Liver (tissue), 9 donors: ENCODE data around the gene MTHFD2L. TPM values are rescaled to one million over a fixed set of nuclear protein-coding genes. Genes with fewer than 3 reads are reported as not detected.

ENCODE experiments used
- DNase-seq: peaks from one replicate; pipeline ENCODE4 v3.0.0-alpha.2; 2017; ENCODE audit warnings: low spot score
- H3K27ac ChIP-seq, 2 donors: one replicate each; pipeline ENCODE4 v1.7.0; 2013; ENCODE audit warnings: inconsistent platforms in 2 of 2, low read length in 2 of 2, control low read depth in 1 of 2, low read depth in 1 of 2, mild to moderate bottlenecking in 1 of 2
- H3K27me3 ChIP-seq, 4 donors: one replicate each; pipeline versions ENCODE4 v1.6.1 to v1.7.0; 2013; ENCODE audit warnings: low read length in 3 of 4, inconsistent platforms in 1 of 4, mild to moderate bottlenecking in 1 of 4, moderate library complexity in 1 of 4; ENCODE audit not compliant: control insufficient read depth in 4 of 4, insufficient read depth in 4 of 4
- H3K36me3 ChIP-seq, 4 donors: one replicate each; pipeline versions ENCODE4 v1.6.1 to v1.7.0; 2013; ENCODE audit warnings: low read length in 3 of 4, mild to moderate bottlenecking in 3 of 4, low read depth in 1 of 4, moderate library complexity in 1 of 4; ENCODE audit not compliant: control insufficient read depth in 4 of 4, insufficient read depth in 3 of 4
- H3K4me1 ChIP-seq, 4 donors: one replicate each; pipeline versions ENCODE4 v1.6.1 to v1.7.0; 2013; ENCODE audit warnings: low read length in 3 of 4, mild to moderate bottlenecking in 3 of 4, moderate library complexity in 1 of 4; ENCODE audit not compliant: control insufficient read depth in 4 of 4, insufficient read depth in 4 of 4
- H3K4me3 ChIP-seq, 3 donors: one replicate each; pipeline versions ENCODE4 v1.6.1 to v1.7.0; 2013; ENCODE audit warnings: low read length in 3 of 3, control low read depth in 1 of 3, low read depth in 1 of 3, mild to moderate bottlenecking in 1 of 3
- H3K9ac ChIP-seq, 2 donors: one replicate each; pipeline ENCODE4 v1.7.0; 2013; ENCODE audit warnings: low read length in 2 of 2, mild to moderate bottlenecking in 2 of 2, moderate library complexity in 2 of 2, control low read depth in 1 of 2, low read depth in 1 of 2
- H3K9me3 ChIP-seq, 4 donors: one replicate each; pipeline versions ENCODE4 v1.6.1 to v1.7.0; 2013; ENCODE audit warnings: low read length in 3 of 4; ENCODE audit not compliant: control insufficient read depth in 4 of 4
- ATF3 ChIP-seq: IDR thresholded peaks from 2 replicates; pipeline ENCODE4 v1.6.1; 2016; ENCODE audit warnings: antibody characterized with exemption
- CTCF ChIP-seq: fragments of 150-350 bp; IDR thresholded peaks from 2 replicates; pipeline ENCODE4 v1.5.1; 2017; ENCODE audit warnings: improper control_type of control experiment, low read depth, low read length; ENCODE audit not compliant: missing input control
- EGR1 ChIP-seq, 2 donors: IDR thresholded peaks; 2 replicates each; pipeline ENCODE4 v1.6.1; 2016 to 2018; ENCODE audit warnings: antibody characterized with exemption in 2 of 2, low read depth in 2 of 2
- FOXA1 ChIP-seq: IDR thresholded peaks from 2 replicates; pipeline ENCODE4 v1.6.1; 2016; ENCODE audit warnings: antibody characterized with exemption
- FOXA2 ChIP-seq: IDR thresholded peaks from 2 replicates; pipeline ENCODE4 v1.6.1; 2016; ENCODE audit warnings: antibody characterized with exemption
- GABPA ChIP-seq, 2 donors: IDR thresholded peaks in 1 of 2; conservative IDR thresholded peaks in 1 of 2; 2 replicates each; pipeline ENCODE4 v1.6.1; 2016; ENCODE audit warnings: antibody characterized with exemption in 2 of 2, mild to moderate bottlenecking in 1 of 2, moderate library complexity in 1 of 2
- HNF4A ChIP-seq, 2 donors: conservative IDR thresholded peaks; 2 replicates each; pipeline ENCODE4 v1.6.1; 2016; ENCODE audit warnings: antibody characterized with exemption in 2 of 2, mild to moderate bottlenecking in 2 of 2
- HNF4G ChIP-seq: IDR thresholded peaks from 2 replicates; pipeline ENCODE4 v1.6.1; 2016; ENCODE audit warnings: antibody characterized with exemption
- JUND ChIP-seq, 2 donors: IDR thresholded peaks; 2 replicates each; pipeline ENCODE4 v1.6.1; 2016; ENCODE audit warnings: antibody characterized with exemption in 2 of 2
- MAX ChIP-seq: IDR thresholded peaks from 2 replicates; pipeline ENCODE4 v1.6.1; 2016; ENCODE audit warnings: antibody characterized with exemption
- NR2F2 ChIP-seq: IDR thresholded peaks from 2 replicates; pipeline ENCODE4 v1.6.1; 2016; ENCODE audit warnings: antibody characterized with exemption
- RAD21 ChIP-seq, 2 donors: IDR thresholded peaks; 2 replicates each; pipeline ENCODE4 v1.6.1; 2016; ENCODE audit warnings: antibody characterized with exemption in 2 of 2, mild to moderate bottlenecking in 2 of 2
- SP1 ChIP-seq: IDR thresholded peaks from 2 replicates; pipeline ENCODE4 v1.6.1; 2018; ENCODE audit warnings: antibody characterized with exemption, mild to moderate bottlenecking
- TAF1 ChIP-seq: conservative IDR thresholded peaks from 2 replicates; pipeline ENCODE4 v1.6.1; 2016; ENCODE audit warnings: antibody characterized with exemption, mild to moderate bottlenecking
- YY1 ChIP-seq: IDR thresholded peaks from 2 replicates; pipeline ENCODE4 v1.6.1; 2016; ENCODE audit warnings: antibody characterized with exemption, mild to moderate bottlenecking
- ZBTB33 ChIP-seq: IDR thresholded peaks from 2 replicates; pipeline ENCODE4 v1.6.1; 2016; ENCODE audit warnings: antibody characterized with exemption
- WGBS: extraction: QIAGEN DNeasy Blood & Tissue Kit; methylation state at CpG from one replicate; pipeline ENCODE4 v1.1.7; 2013; 5-methylcytosine and 5-hydroxymethylcytosine counted together
- polyA plus RNA-seq, 2 donors: library from polyadenylated mRNA; stranded (reverse) in 1 of 2; unstranded in 1 of 2; fragments of 200-250 nt in 1 of 2; fragments of >200 nt in 1 of 2; fragmentation: Nextera tagmentation in 1 of 2; extraction: Ambion mirVana in 1 of 2; gene quantifications; one replicate each; pipeline versions ENCODE4 v1.2.1 to v1.2.3, GENCODE V29; 2013 to 2015
- total RNA-seq, 2 donors: library from RNA; depleted of rRNA; stranded (reverse); fragments of >200 nt; gene quantifications; one replicate each; pipeline ENCODE4 v1.2.3, GENCODE V29; 2014
- donor health status: healthy.
- donor health status: healthy.
- donor health status: healthy.
- donor health status: healthy.
- donor health status: healthy.

MTHFD2L gene
- total and polyA plus RNA-seq, 4 donors: 7.4 to 51.5 (median 31.1) TPM

- TF ChIP-seq FOXA2 (no peak), CTCF (no peak), ZBTB33 (peak; percentile 45), SP1 (peak; percentile 76)
Observed at GRCh38 chr4:74117024-74117534, 40.8 kb upstream of the MTHFD2L start (continued).

GRCh38 chr4:74118600-74119338 lies 39.1 kb upstream of the MTHFD2L start:
- Histone ChIP-seq H3K36me3 (no peaks in the 10 kb centered on the region), H3K27me3 (no peaks in the 10 kb centered on the region), H3K9me3 (no peaks in the 10 kb centered on the region), H3K27ac (no peak overlapping the region), H3K4me3 (no peak overlapping the region), H3K4me1 (peaks cover 0 to 45% (median 24%) of the 10 kb centered on the region in 4 donors), H3K9ac (no peak overlapping the region)
- TF ChIP-seq NR2F2 (no peak), JUND (IDR thresholded peaks at IDR 0.05) (no peak), YY1 (no peak), GABPA (IDR thresholded peaks at IDR 0.05 in 1 of 2, conservative IDR thresholded peaks at IDR 0.05 in 1 of 2) (no peak), ATF3 (no peak)
- WGBS: 94% methylated on average over 6 of the region's 6 CpGs
- DNase-seq: no peak

GRCh38 chr4:74120086-74120485 lies 37.8 kb upstream of the MTHFD2L start:
- WGBS: 97% methylated on average over 1 of the region's 1 CpG
- no peaks in the 10 kb centered on the region for H3K9me3 ChIP-seq
- no peak overlapping the region for H3K9ac ChIP-seq
- no peaks in the 10 kb centered on the region for H3K36me3 ChIP-seq
- H3K27ac ChIP-seq: no peak overlapping the region
- TF ChIP-seq FOXA2 (no peak), TAF1 (no peak), EGR1 (IDR thresholded peaks at IDR 0.05; ENCODE audit: low read depth in 2 of 2) (no peak), MAX (no peak), FOXA1 (no peak), JUND (IDR thresholded peaks at IDR 0.05) (no peak), GABPA (IDR thresholded peaks at IDR 0.05 in 1 of 2, conservative IDR thresholded peaks at IDR 0.05 in 1 of 2) (no peak), HNF4A (conservative IDR thresholded peaks at IDR 0.05) (no peak), RAD21 (IDR thresholded peaks at IDR 0.05) (no peak), HNF4G (no peak)
- H3K27me3 ChIP-seq: no peaks in the 10 kb centered on the region
- no peak for DNase-seq
- peaks cover 0 to 48% (median 26%) of the 10 kb centered on the region in 4 donors for H3K4me1 ChIP-seq
- H3K4me3 ChIP-seq: no peak overlapping the region
